ENCODE measurements around the gene DHRS1. TPM values are rescaled to one million over a fixed set of nuclear protein-coding genes. Genes with fewer than 3 reads are reported as not detected.

DHRS1 gene
- total RNA-seq, 1 donor from 2014 or later = 32.5 TPM

DNA sequence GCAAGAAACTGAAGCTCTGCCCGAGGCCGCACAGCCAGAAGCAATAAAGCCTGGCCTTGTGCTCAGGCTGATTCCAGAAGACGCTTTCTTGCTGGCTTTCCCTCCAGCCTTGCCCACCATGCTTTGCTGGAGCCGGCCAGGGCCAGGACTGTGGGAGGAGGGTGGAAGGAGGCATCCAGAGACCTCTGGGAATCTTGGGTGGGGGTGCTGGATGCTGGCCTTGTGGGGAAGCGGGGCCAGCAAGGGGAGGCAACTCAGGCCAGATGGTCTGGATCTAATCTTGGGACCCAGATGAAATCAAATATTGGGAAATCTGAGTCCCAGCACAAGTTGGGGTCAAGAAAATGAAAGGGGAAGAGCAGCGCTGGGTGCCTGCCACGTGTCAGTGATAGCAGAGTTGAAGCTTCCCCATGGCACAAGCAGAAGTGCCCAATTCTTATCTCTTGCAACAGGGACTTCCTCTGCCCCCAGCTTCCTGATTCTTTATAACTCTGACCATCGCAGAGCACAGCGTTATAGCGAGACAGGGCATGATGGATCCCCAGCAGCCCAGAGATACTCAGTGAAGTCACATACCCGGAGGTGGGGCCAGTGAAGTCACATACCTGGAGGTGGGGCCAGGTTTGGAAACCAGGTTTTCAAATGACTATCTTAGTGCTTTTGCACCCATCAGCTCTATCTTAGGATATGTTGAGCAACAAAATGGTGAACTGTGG, 21.8 kb downstream of the DHRS1 start:
- Mint-ChIP-seq H3K27ac (peak overlapping the region; percentile 90), H3K9me3 (no peaks in the 10 kb centered on the region), H3K4me3 (peak overlapping the region; percentile 24), H3K36me3 (ENCODE audit: low read depth) (no peaks in the 10 kb centered on the region), H3K27me3 (no peaks in the 10 kb centered on the region), H3K4me1 (peaks cover 91% of the 10 kb centered on the region)
- CTCF ChIA-PET = interaction anchor here (0.8 to 6.3 kb wide), 3 partner anchors 18 to 56 kb away, joined by 3 to 64 read pairs (median 13); partner anchors contain the start of gene TINF2
- ATAC-seq (ENCODE audit: low read depth) (no peak), DNase-seq (no peak)
- TF ChIP-seq, protein P1, sequence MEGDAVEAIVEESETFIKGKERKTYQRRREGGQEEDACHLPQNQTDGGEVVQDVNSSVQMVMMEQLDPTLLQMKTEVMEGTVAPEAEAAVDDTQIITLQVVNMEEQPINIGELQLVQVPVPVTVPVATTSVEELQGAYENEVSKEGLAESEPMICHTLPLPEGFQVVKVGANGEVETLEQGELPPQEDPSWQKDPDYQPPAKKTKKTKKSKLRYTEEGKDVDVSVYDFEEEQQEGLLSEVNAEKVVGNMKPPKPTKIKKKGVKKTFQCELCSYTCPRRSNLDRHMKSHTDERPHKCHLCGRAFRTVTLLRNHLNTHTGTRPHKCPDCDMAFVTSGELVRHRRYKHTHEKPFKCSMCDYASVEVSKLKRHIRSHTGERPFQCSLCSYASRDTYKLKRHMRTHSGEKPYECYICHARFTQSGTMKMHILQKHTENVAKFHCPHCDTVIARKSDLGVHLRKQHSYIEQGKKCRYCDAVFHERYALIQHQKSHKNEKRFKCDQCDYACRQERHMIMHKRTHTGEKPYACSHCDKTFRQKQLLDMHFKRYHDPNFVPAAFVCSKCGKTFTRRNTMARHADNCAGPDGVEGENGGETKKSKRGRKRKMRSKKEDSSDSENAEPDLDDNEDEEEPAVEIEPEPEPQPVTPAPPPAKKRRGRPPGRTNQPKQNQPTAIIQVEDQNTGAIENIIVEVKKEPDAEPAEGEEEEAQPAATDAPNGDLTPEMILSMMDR (IDR thresholded peaks at IDR 0.05) = no peak
- intact Hi-C loops (cut with micrococcal nuclease) = loop anchor here (2.0 kb wide), 1 partner anchor 35 kb away; the partner anchor contains the start of gene TINF2
- POLR2A ChIA-PET = interaction anchor here (0.6 to 5.0 kb wide), 13 partner anchors 13 to 976 kb away, joined by 3 to 80 read pairs (median 4); partner anchors contain the start of genes CHMP4A, DHRS1, IPO4 and IRF9

GRCh38 chr14:24277071-24277470, 22.5 kb downstream of the DHRS1 start:
- CTCF ChIA-PET = interaction anchor here (0.8 to 6.3 kb wide), 3 partner anchors 19 to 56 kb away, joined by 3 to 64 read pairs (median 13); partner anchors contain the start of gene TINF2
- H3K27ac Mint-ChIP-seq = peak overlapping the region; percentile 90
- H3K36me3 Mint-ChIP-seq (ENCODE audit: low read depth) = no peaks in the 10 kb centered on the region
- H3K27me3 Mint-ChIP-seq = no peaks in the 10 kb centered on the region
- TF ChIP-seq, protein P1 (IDR thresholded peaks at IDR 0.05) = no peak
- H3K9me3 Mint-ChIP-seq = no peaks in the 10 kb centered on the region
- POLR2A ChIA-PET = interaction anchor here (0.8 to 5.0 kb wide), 9 partner anchors 21 to 155 kb away, joined by 3 to 80 read pairs (median 4); partner anchors contain the start of genes CHMP4A, DHRS1, IRF9 and LTB4R
- no peak for ATAC-seq (ENCODE audit: low read depth)
- peak overlapping the region; percentile 3 for H3K4me3 Mint-ChIP-seq
- peaks cover 92% of the 10 kb centered on the region for H3K4me1 Mint-ChIP-seq
- no peak for DNase-seq
- intact Hi-C loops (cut with micrococcal nuclease) = no loop called here

- peaks cover 11% of the 10 kb centered on the region for H3K36me3 Mint-ChIP-seq (ENCODE audit: low read depth)
- DNase-seq = peak; percentile 32
- TF ChIP-seq, protein P1 (IDR thresholded peaks at IDR 0.05) = no peak
- no peaks in the 10 kb centered on the region for H3K27me3 Mint-ChIP-seq
- peak; percentile 43 for ATAC-seq (ENCODE audit: low read depth)
- ChIA-PET CTCF (interaction anchor here (0.9 to 1.9 kb wide), 4 partner anchors 16 to 31 kb away, joined by 3 to 14 read pairs (median 4); partner anchors contain the start of gene TINF2), POLR2A (interaction anchor here (0.6 to 9.8 kb wide), 10 partner anchors 16 to 160 kb away, joined by 3 to 175 read pairs (median 6); partner anchors contain the start of genes CHMP4A, DCAF11, DHRS1 and EMC9)
- H3K4me1 Mint-ChIP-seq = peaks cover 84% of the 10 kb centered on the region
- H3K9me3 Mint-ChIP-seq = no peaks in the 10 kb centered on the region
- H3K27ac Mint-ChIP-seq = peak overlapping the region; percentile 96
- H3K4me3 Mint-ChIP-seq = peak overlapping the region; percentile 64
- intact Hi-C loops (cut with micrococcal nuclease) = loop anchor here (1.0 to 5.0 kb wide), 3 partner anchors 42 to 93 kb away; partner anchors contain the start of genes GMPR2, NEDD8 and NFATC4
These were observed 25.5 kb downstream of the DHRS1 start for GRCh38 chr14:24274101-24274543.

DNA sequence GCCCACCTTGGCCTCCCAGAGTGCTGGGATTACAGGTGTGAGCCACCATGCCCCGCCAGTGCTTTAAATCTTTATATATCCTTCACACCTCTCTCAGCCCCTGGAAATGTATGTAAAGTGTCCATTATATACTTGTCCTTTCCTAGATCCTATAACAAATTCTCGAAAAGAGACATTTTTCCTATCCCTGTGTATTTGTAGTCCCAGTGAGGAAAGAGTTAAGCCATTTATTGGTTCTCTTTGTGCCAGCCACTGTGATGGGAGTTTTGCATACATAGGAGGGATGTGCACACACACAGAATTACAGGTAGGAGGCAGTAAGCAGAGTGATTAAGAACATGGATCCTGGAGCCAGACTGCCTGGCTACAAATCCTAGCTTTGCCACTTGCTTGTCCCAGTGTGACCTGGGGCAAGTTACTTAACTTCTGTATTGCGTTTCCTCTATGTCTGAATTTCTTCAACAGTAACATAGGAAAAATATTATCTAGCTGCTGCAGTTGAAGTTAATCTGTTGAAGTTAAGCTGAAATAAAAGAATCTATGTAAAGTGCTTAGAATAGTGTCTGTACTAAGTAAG, 26.1 kb downstream of the DHRS1 start:
- Mint-ChIP-seq H3K27ac (peak overlapping the region; percentile 96), H3K4me3 (peak overlapping the region; percentile 64)
- CTCF ChIA-PET = interaction anchor here (0.9 to 1.9 kb wide), 4 partner anchors 16 to 31 kb away, joined by 3 to 14 read pairs (median 4); partner anchors contain the start of gene TINF2

More for the DNA sequence above, 26.1 kb downstream of the DHRS1 start:
- Mint-ChIP-seq H3K4me1 (peaks cover 78% of the 10 kb centered on the region), H3K27me3 (no peaks in the 10 kb centered on the region), H3K9me3 (no peaks in the 10 kb centered on the region), H3K36me3 (ENCODE audit: low read depth) (peaks cover 17% of the 10 kb centered on the region)
- TF ChIP-seq, protein P1 (IDR thresholded peaks at IDR 0.05) = no peak
- intact Hi-C loops (cut with micrococcal nuclease) = loop anchor here (5.0 kb wide), 2 partner anchors 41 to 94 kb away; partner anchors contain the start of genes GMPR2, NEDD8 and NFATC4
- ATAC-seq (ENCODE audit: low read depth) (no peak), DNase-seq (no peak)
- POLR2A ChIA-PET = interaction anchor here (0.6 to 9.8 kb wide), 11 partner anchors 16 to 159 kb away, joined by 3 to 175 read pairs (median 4); partner anchors contain the start of genes CHMP4A, DCAF11, DHRS1 and MDP1

Measured in activated B cell treated with CpG ODN at 0.5 μM for 24 hours (primary cell).